IMR-90 (cell line): ENCODE measurements around the gene THSD7B. TPM values are rescaled to one million over a fixed set of nuclear protein-coding genes. Genes with fewer than 3 reads are reported as not detected.

Experiments used
- ATAC-seq: fragments of 200-7000 bp; cut with Tn5 transposase; 2 replicates; pipeline ENCODE4 v1.9.1; 2020; ENCODE audit warnings: low read depth, mild to moderate bottlenecking, moderate library complexity
- BruUV-seq: library from RNA; stranded (reverse); fragments of 400-500 nt; replicated peaks from 2 replicates; lab custom pipeline; 2021; lab: Mats Ljungman, UMichigan
- CTCF ChIA-PET: fragments of 300-600 bp; formaldehyde crosslinking; extraction: SDS; loops from one replicate; lab custom pipeline; 2021; ENCODE audit warnings: antibody characterized with exemption; lab: Yijun Ruan, JAX
- POLR2A ChIA-PET: fragments of 300-600 bp; sonication (Branson Sonifier 250); formaldehyde crosslinking; loops from one replicate; lab custom pipeline; 2022; ENCODE audit warnings: antibody characterized with exemption; ENCODE audit not compliant: unreplicated experiment; lab: Charles Lee
- DNase-seq: peaks from one replicate; pipeline ENCODE4 v3.0.0; 2013
- H2AFZ ChIP-seq: replicated peaks from 2 replicates; pipeline ENCODE3; 2013; ENCODE audit warnings: low read length, mild to moderate bottlenecking; ENCODE audit not compliant: poor library complexity
- H2AK5ac ChIP-seq: 2 replicates; pipeline ENCODE4 v1.6.1; 2013; ENCODE audit warnings: low read depth, low read length, inconsistent platforms
- H2AK9ac ChIP-seq: replicated peaks from 2 replicates; pipeline ENCODE3; 2013; ENCODE audit warnings: mild to moderate bottlenecking, low read depth, low read length, moderate library complexity; ENCODE audit not compliant: poor library complexity
- H2BK120ac ChIP-seq: 2 replicates; pipeline ENCODE4 v1.6.1; 2013; ENCODE audit warnings: low read depth, low read length, inconsistent platforms
- H2BK15ac ChIP-seq: 3 replicates; pipeline ENCODE4 v1.6.1; 2013; ENCODE audit warnings: low read depth, low read length, inconsistent platforms
- H2BK20ac ChIP-seq: 2 replicates; pipeline ENCODE4 v1.6.1; 2013; ENCODE audit warnings: low read depth, mild to moderate bottlenecking, inconsistent platforms, low read length, moderate library complexity
- H2BK5ac ChIP-seq: 2 replicates; pipeline ENCODE4 v1.6.1; 2013; ENCODE audit warnings: mild to moderate bottlenecking, low read depth, low read length, inconsistent platforms; ENCODE audit not compliant: poor library complexity, severe bottlenecking
- H3K14ac ChIP-seq: replicated peaks from 2 replicates; pipeline ENCODE4 v1.6.1; 2013; ENCODE audit warnings: low read depth, low read length, inconsistent platforms
- H3K18ac ChIP-seq: 2 replicates; pipeline ENCODE4 v1.6.1; 2013; ENCODE audit warnings: low read depth, low read length, control low read depth
- H3K23ac ChIP-seq: 2 replicates; pipeline ENCODE4 v1.6.1; 2013; ENCODE audit warnings: low read depth, low read length, inconsistent platforms
- H3K27ac ChIP-seq: 2 replicates; pipeline ENCODE4 v1.5.1; 2013; ENCODE audit warnings: mild to moderate bottlenecking, control low read depth, low read length; ENCODE audit not compliant: insufficient read depth
- H3K27me3 ChIP-seq: 2 replicates; pipeline ENCODE4 v1.6.1; 2013; ENCODE audit warnings: low read length; ENCODE audit not compliant: control insufficient read depth, insufficient read depth
- H3K36me3 ChIP-seq: 2 replicates; pipeline ENCODE4 v1.6.1; 2013; ENCODE audit warnings: low read length, mixed read lengths; ENCODE audit not compliant: control insufficient read depth, insufficient read depth
- H3K4ac ChIP-seq: 2 replicates; pipeline ENCODE4 v1.6.1; 2013; ENCODE audit warnings: low read depth, low read length, inconsistent platforms
- H3K4me1 ChIP-seq: 2 replicates; pipeline ENCODE4 v1.6.1; 2013; ENCODE audit warnings: low read length, mixed read lengths; ENCODE audit not compliant: control insufficient read depth, insufficient read depth
- H3K4me2 ChIP-seq: 2 replicates; pipeline ENCODE4 v1.6.1; 2013; ENCODE audit warnings: low read depth, mild to moderate bottlenecking, control low read depth, low read length, moderate library complexity
- H3K4me3 ChIP-seq: 2 replicates; pipeline ENCODE4 v1.5.1; 2013; ENCODE audit warnings: low read depth, mild to moderate bottlenecking, control low read depth, low read length, moderate library complexity; ENCODE audit not compliant: insufficient read depth
- H3K56ac ChIP-seq: 2 replicates; pipeline ENCODE4 v1.6.1; 2013; ENCODE audit warnings: low read length, inconsistent platforms; ENCODE audit not compliant: insufficient read depth; ENCODE audit errors: extremely low read depth
- H3K79me1 ChIP-seq, 2 experiments: 2 replicates each; pipeline ENCODE4 v1.6.1; 2013; ENCODE audit warnings: low read length in 2 of 2, inconsistent platforms in 1 of 2, low read depth in 1 of 2
- H3K9ac ChIP-seq: 2 replicates; pipeline ENCODE4 v1.6.1; 2013; ENCODE audit warnings: low read depth, low read length, control low read depth
- H3K9me1 ChIP-seq: 2 replicates; pipeline ENCODE4 v1.6.1; 2013; ENCODE audit warnings: low read length, inconsistent platforms; ENCODE audit not compliant: insufficient read depth
- H3K9me3 ChIP-seq: 2 replicates; pipeline ENCODE4 v1.6.1; 2013; ENCODE audit warnings: low read length; ENCODE audit not compliant: control insufficient read depth, insufficient read depth
- H4K20me1 ChIP-seq: 2 replicates; pipeline ENCODE4 v1.6.1; 2013; ENCODE audit warnings: low read length, inconsistent platforms; ENCODE audit not compliant: insufficient read depth
- H4K5ac ChIP-seq: 2 replicates; pipeline ENCODE4 v1.6.1; 2013; ENCODE audit warnings: mild to moderate bottlenecking, low read depth, low read length, control low read depth
- H4K8ac ChIP-seq, 2 experiments: 2 replicates each; pipeline ENCODE4 v1.6.1; 2013; ENCODE audit warnings: low read depth in 2 of 2, low read length in 2 of 2, control low read depth in 1 of 2, inconsistent platforms in 1 of 2
- H4K91ac ChIP-seq: 2 replicates; pipeline ENCODE4 v1.6.1; 2013; ENCODE audit warnings: low read depth, low read length, inconsistent platforms; ENCODE audit not compliant: insufficient read depth
- BHLHE40 ChIP-seq: fragments of 150-350 bp; IDR thresholded peaks from 2 replicates; pipeline ENCODE4 v1.6.1; 2016; ENCODE audit warnings: mild to moderate bottlenecking, low read depth, low read length
- CEBPB ChIP-seq: IDR thresholded peaks from 2 replicates; pipeline ENCODE4 v1.6.1; 2012; ENCODE audit warnings: low read depth, low read length, improper control_type of control experiment
- CHD1 ChIP-seq: IDR thresholded peaks from 2 replicates; pipeline ENCODE4 v1.6.1; 2012; ENCODE audit warnings: low read depth, low read length, improper control_type of control experiment
- CTCF ChIP-seq: conservative IDR thresholded peaks from 2 replicates; pipeline ENCODE4 v1.5.1; 2012; ENCODE audit warnings: mild to moderate bottlenecking, low read depth, low read length, improper control_type of control experiment
- FOS ChIP-seq: fragments of 150-350 bp; IDR thresholded peaks from 2 replicates; pipeline ENCODE4 v1.6.1; 2016; ENCODE audit warnings: low read depth, low read length
- MAFK ChIP-seq: IDR thresholded peaks from 2 replicates; pipeline ENCODE4 v1.6.1; 2012; ENCODE audit warnings: low read depth, low read length, improper control_type of control experiment
- MAZ ChIP-seq: IDR thresholded peaks from 2 replicates; pipeline ENCODE4 v1.6.1; 2012; ENCODE audit warnings: low read depth, mild to moderate bottlenecking, low read length, improper control_type of control experiment, moderate library complexity, borderline replicate concordance
- MXI1 ChIP-seq: IDR thresholded peaks from 2 replicates; pipeline ENCODE4 v1.6.1; 2012; ENCODE audit warnings: low read depth, mild to moderate bottlenecking, low read length, moderate library complexity, borderline replicate concordance
- NFE2L2 ChIP-seq: fragments of 150-350 bp; IDR thresholded peaks from 2 replicates; pipeline ENCODE4 v1.6.1; 2016; ENCODE audit warnings: low read depth, mild to moderate bottlenecking, low read length
- POLR2A ChIP-seq: IDR thresholded peaks from 2 replicates; pipeline ENCODE4 v1.6.1; 2012; ENCODE audit warnings: mild to moderate bottlenecking, low read depth, low read length
- RAD21 ChIP-seq: IDR thresholded peaks from 2 replicates; pipeline ENCODE4 v1.6.1; 2012; ENCODE audit warnings: low read length, improper control_type of control experiment
- RCOR1 ChIP-seq: IDR thresholded peaks from 2 replicates; pipeline ENCODE4 v1.6.1; 2012; ENCODE audit warnings: mild to moderate bottlenecking, low read length, improper control_type of control experiment; ENCODE audit not compliant: insufficient replicate concordance
- RFX5 ChIP-seq: IDR thresholded peaks from 2 replicates; pipeline ENCODE4 v1.8.0; 2012; ENCODE audit warnings: low read depth, mild to moderate bottlenecking, low read length, moderate library complexity
- SMC3 ChIP-seq: fragments of 150-350 bp; IDR thresholded peaks from 2 replicates; pipeline ENCODE4 v1.6.1; 2016; ENCODE audit warnings: low read depth, mild to moderate bottlenecking, antibody characterized with exemption, low read length, moderate library complexity
- USF2 ChIP-seq: fragments of 150-350 bp; IDR thresholded peaks from 2 replicates; pipeline ENCODE4 v1.6.1; 2017; ENCODE audit warnings: mild to moderate bottlenecking, antibody characterized with exemption, low read length, low read depth
- WGBS, 2 experiments: methylation state at CpG; one replicate each; pipeline versions ENCODE4 v1.1.5 to v1.1.7; 2013; ENCODE audit warnings: missing lambda C conversion rate in 2 of 2; ENCODE audit not compliant: insufficient read length in 1 of 2; ENCODE audit errors: extremely low coverage in 2 of 2; 5-methylcytosine and 5-hydroxymethylcytosine counted together
- dilution Hi-C: fragments of 300-500 bp; cut with HindIII; formaldehyde crosslinking; loops from one replicate; pipeline ENCODE4 v1.14.3; 2018; ENCODE audit warnings: low sequenced_read_pairs; ENCODE audit not compliant: unreplicated experiment
- in situ Hi-C: fragments of 300-500 bp; cut with MboI; formaldehyde crosslinking; loops from 3 replicates; pipeline ENCODE4 v1.14.3; 2019; ENCODE audit warnings: low sequenced_read_pairs, inconsistent platforms, mixed read lengths
- intact Hi-C: fragments of 100-400 bp; cut with micrococcal nuclease; formaldehyde crosslinking; loops from 2 replicates; pipeline ENCODE4 v1.10.0; 2022
- polyA plus RNA-seq, 3 experiments: library from polyadenylated mRNA; depleted of rRNA; stranded (reverse); fragments of >200 nt; gene quantifications; 2 replicates each; pipeline ENCODE4 v1.2.3, GENCODE V29; 2012; ENCODE audit warnings: low replicate concordance in 1 of 3
- total RNA-seq: library from RNA; depleted of rRNA; stranded (reverse); fragments of >200 nt; gene quantifications from 2 replicates; pipeline ENCODE4 v1.2.3, GENCODE V29; 2012
- TF ChIP-seq, protein P1 (sequence below): fragments of 150-350 bp; IDR thresholded peaks from 2 replicates; pipeline ENCODE4 v1.6.1; 2016; ENCODE audit warnings: low read depth, mild to moderate bottlenecking, low read length, moderate library complexity, borderline replicate concordance

THSD7B gene
- total and polyA plus RNA-seq, 2 of the 4 experiments (the other 2 are of a cell fraction): not detected

DNA sequence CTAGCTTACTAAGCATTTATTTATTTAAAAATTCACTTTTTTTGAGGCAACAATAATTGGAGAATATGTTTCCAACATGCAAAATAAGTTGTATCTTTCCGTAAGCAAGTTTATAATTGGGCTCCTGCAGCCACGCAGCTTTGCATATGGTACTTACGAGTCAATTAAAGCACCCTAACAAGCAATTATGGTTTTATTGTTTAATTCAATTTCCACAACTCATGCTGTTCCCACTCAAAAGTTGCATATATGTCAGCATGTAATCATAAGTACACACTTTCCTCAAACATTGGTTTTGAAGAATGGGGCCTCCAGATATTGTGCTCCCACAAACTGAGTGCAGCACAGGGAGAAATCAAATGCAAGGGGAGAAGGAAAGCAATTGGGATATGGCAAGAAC lies 613.8 kb downstream of the THSD7B start:
- dilution Hi-C loops: no loop called here
- Histone ChIP-seq H3K79me1 (no peaks in the 10 kb centered on the region), H2BK120ac (no peak overlapping the region), H3K56ac (no peak overlapping the region), H3K4me2 (no peak overlapping the region), H2BK5ac (no peak overlapping the region), H3K4me3 (no peak overlapping the region), H2AK5ac (no peak overlapping the region), H3K4ac (no peak overlapping the region), H3K14ac (no peak overlapping the region), H3K9me1 (no peaks in the 10 kb centered on the region), H3K18ac (no peak overlapping the region), H4K91ac (no peak overlapping the region), H2BK15ac (no peak overlapping the region), H3K23ac (no peak overlapping the region), H4K5ac (no peak overlapping the region), H3K27me3 (no peaks in the 10 kb centered on the region), H2BK20ac (no peak overlapping the region), H2AK9ac (no peak overlapping the region), H3K9me3 (peaks cover 26% of the 10 kb centered on the region), H4K20me1 (no peaks in the 10 kb centered on the region), H3K4me1 (no peaks in the 10 kb centered on the region), H2AFZ (no peak overlapping the region), H3K36me3 (no peaks in the 10 kb centered on the region), H3K9ac (no peak overlapping the region), H4K8ac (no peak overlapping the region), H3K27ac (no peak overlapping the region)
- intact Hi-C loops: no loop called here
- ATAC-seq: no peak
- in situ Hi-C loops: no loop called here
- no peak for DNase-seq
- ChIA-PET CTCF (no interaction called here), POLR2A (no interaction called here)
- TF ChIP-seq FOS (no peak), POLR2A (no peak), CTCF (no peak), MAZ (no peak), CHD1 (no peak), RFX5 (no peak), MAFK (no peak), MXI1 (no peak), USF2 (no peak), SMC3 (no peak), RCOR1 (no peak), CEBPB (no peak), NFE2L2 (no peak), RAD21 (no peak), BHLHE40 (no peak)
- TF ChIP-seq, protein P1, sequence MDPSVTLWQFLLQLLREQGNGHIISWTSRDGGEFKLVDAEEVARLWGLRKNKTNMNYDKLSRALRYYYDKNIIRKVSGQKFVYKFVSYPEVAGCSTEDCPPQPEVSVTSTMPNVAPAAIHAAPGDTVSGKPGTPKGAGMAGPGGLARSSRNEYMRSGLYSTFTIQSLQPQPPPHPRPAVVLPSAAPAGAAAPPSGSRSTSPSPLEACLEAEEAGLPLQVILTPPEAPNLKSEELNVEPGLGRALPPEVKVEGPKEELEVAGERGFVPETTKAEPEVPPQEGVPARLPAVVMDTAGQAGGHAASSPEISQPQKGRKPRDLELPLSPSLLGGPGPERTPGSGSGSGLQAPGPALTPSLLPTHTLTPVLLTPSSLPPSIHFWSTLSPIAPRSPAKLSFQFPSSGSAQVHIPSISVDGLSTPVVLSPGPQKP: no peak
- no TSS peak for BruUV-seq
- WGBS, 2 experiments: no CpG with 5 or more reads among the region's 3 CpGs
